Measurements from ENCODE around the gene PLBD2. TPM values are rescaled to one million over a fixed set of nuclear protein-coding genes. Genes with fewer than 3 reads are reported as not detected.
A peak's percentile ranks its signal among the peaks of the same experiment; 100 is the strongest.

The PLBD2 gene
- total RNA-seq, 2 donors from 2014 or later, result 17.8 to 18.4 TPM

DNA sequence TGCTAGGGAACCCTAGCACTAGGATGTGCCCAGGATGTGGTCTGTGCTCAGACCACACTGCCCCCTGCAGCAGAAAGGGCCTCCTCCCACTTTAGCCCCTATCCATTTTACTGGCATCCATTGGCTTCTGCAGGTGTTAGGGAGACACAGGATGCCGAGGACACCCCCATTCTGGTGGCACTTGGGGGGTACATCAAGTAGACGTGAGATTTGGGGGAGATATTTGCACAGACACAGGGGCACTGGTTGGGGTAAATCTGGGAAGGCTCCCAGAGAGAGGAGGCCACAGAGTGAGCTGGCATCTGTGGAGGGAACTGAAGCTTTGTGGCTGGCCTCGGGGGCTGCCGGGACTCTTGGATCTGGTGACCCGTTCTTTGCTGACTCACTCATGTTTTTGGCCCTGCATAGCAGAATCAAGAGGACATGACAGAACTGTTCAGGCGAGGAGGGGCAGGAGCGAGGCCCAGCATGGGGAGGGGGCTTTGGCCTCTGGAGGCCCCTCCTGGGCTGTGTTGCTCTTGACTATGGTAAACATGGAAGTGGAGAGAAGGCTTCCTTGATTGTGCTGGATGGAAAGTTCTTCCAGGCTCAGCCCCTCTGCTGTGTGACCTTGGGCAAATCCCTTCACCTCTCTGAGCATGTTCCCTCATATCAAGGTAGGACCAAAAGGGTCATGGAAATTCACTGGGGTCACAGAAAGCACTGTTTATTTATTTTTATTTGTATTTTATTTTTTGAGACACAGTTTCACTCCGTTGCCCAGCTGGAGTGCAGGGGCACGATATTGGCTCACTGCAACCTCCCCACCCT, 1.8 kb downstream of the PLBD2 start:
- peak overlapping the region in 1 of 4 donors; percentile 87 for H3K27ac ChIP-seq
- intact Hi-C loops (cut with DNase I), result no loop called here
- peaks cover 40% of the 10 kb centered on the region for H3K4me1 ChIP-seq
- no peaks in the 10 kb centered on the region for H3K9me3 ChIP-seq
- no peak for ATAC-seq
- no peaks in the 10 kb centered on the region for H3K36me3 ChIP-seq (replicated peaks in 1 of 2; ENCODE audit: insufficient read depth in 1 of 2, low read depth in 2 of 2)
- DNase-seq, result peak in 1 of 4 donors; percentile 14
- H3K27me3 ChIP-seq, result no peaks in the 10 kb centered on the region
- TF ChIP-seq CTCF (IDR thresholded peaks at IDR 0.05) (peak in 1 of 7 experiments; percentile 14), POLR2A (IDR thresholded peaks at IDR 0.05) (no peak)
- WGBS, 2 donors, result 67 to 69% methylated on average over 9 of the region's 9 CpGs
- no peak overlapping the region for H3K4me3 ChIP-seq

DNA sequence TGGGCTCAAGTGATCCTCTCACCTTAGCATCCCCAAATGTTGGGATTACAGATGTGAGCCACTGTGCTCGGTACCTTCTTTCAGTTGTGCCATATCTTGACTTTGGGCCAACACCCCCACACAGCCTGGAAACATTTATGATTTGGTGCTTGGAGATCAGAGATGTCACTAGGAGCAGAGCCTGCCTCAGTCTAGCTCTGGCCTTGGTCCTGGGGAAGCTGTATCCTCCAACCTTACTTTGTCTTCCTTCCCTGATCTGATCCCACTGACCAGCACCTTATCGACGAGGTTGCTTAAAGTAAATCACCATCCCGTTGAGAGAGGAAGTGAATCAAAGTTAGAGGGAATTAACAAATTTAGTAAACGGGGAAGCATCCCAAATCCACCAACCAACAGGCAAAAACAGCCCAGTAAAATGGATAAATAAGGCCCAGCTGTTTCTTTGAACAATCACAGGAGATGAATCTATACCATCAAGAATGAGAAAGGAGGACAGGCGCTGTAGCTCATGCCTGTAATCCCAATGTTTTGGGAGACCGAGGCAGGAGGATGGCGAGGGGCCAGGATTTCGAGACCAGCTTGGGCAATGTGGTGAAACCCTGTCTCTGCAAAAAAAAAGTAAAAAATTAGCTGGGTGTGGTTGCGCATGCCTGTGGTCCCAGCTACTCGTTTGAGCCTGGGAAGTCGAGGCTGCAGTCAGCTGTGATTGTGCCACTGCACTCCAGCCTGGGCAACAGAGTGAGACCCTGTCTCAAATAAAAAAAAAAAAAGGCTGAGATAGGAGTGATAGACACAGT, 3.4 kb downstream of the PLBD2 start:
- DNase-seq (no peak), ATAC-seq (no peak)
- WGBS, 2 donors, result 74 to 77% methylated on average over 12 of the region's 12 CpGs
- intact Hi-C loops (cut with DNase I), result no loop called here
- Histone ChIP-seq H3K4me3 (no peak overlapping the region), H3K4me1 (peaks cover 24% of the 10 kb centered on the region), H3K36me3 (replicated peaks in 1 of 2; ENCODE audit: insufficient read depth in 1 of 2, low read depth in 2 of 2) (no peaks in the 10 kb centered on the region), H3K27me3 (no peaks in the 10 kb centered on the region), H3K27ac (no peak overlapping the region), H3K9me3 (no peaks in the 10 kb centered on the region)
- no peak for TF ChIP-seq POLR2A (IDR thresholded peaks at IDR 0.05)
- TF ChIP-seq CTCF (IDR thresholded peaks at IDR 0.05), result no peak

GRCh38 chr12:113364698-113365097, 6.3 kb downstream of the PLBD2 start:
- H3K4me3 ChIP-seq, result no peak overlapping the region
- intact Hi-C loops (cut with DNase I), result no loop called here
- DNase-seq (no peak), ATAC-seq (no peak)
- H3K36me3 ChIP-seq (replicated peaks in 1 of 2; ENCODE audit: insufficient read depth in 1 of 2, low read depth in 2 of 2), result no peaks in the 10 kb centered on the region
- H3K27me3 ChIP-seq, result no peaks in the 10 kb centered on the region
- no peak overlapping the region for H3K27ac ChIP-seq
- peaks cover 7% of the 10 kb centered on the region for H3K4me1 ChIP-seq
- TF ChIP-seq CTCF (IDR thresholded peaks at IDR 0.05), result no peak
- no peak for TF ChIP-seq POLR2A (IDR thresholded peaks at IDR 0.05)
- 84 to 85% methylated on average over 5 of the region's 5 CpGs for WGBS, 2 donors
- no peaks in the 10 kb centered on the region for H3K9me3 ChIP-seq

GRCh38 chr12:113365639-113366395, 7.4 kb downstream of the PLBD2 start:
- ATAC-seq (no peak), DNase-seq (no peak)
- Histone ChIP-seq H3K4me1 (no peaks in the 10 kb centered on the region), H3K27me3 (no peaks in the 10 kb centered on the region), H3K36me3 (replicated peaks in 1 of 2; ENCODE audit: insufficient read depth in 1 of 2, low read depth in 2 of 2) (no peaks in the 10 kb centered on the region), H3K27ac (no peak overlapping the region), H3K9me3 (no peaks in the 10 kb centered on the region), H3K4me3 (no peak overlapping the region)
- intact Hi-C loops (cut with DNase I), result no loop called here
- TF ChIP-seq POLR2A (IDR thresholded peaks at IDR 0.05), result no peak
- TF ChIP-seq CTCF (IDR thresholded peaks at IDR 0.05), result no peak
- WGBS, 2 donors, result 70 to 79% methylated on average over 7 of the region's 7 CpGs

All from body of pancreas (tissue), 4 donors.